IPS-15b (cell line): ENCODE data around the gene BMPR1A.
"Not testable (repeated sequence)": the region's sequence is repeated elsewhere in the genome, so short reads cannot be mapped to it uniquely, and the experiment has no call there.

Source experiments
- H3K27me3 ChIP-seq: one replicate; pipeline ENCODE4 v1.6.1; 2013; ENCODE audit warnings: low read length; ENCODE audit not compliant: control insufficient read depth, insufficient read depth
- H3K36me3 ChIP-seq: one replicate; pipeline ENCODE4 v1.6.1; 2013; ENCODE audit warnings: low read length; ENCODE audit not compliant: control insufficient read depth, insufficient read depth
- H3K4me1 ChIP-seq: one replicate; pipeline ENCODE4 v1.6.1; 2013; ENCODE audit warnings: mild to moderate bottlenecking, low read length; ENCODE audit not compliant: control insufficient read depth, insufficient read depth
- H3K4me3 ChIP-seq: one replicate; pipeline ENCODE4 v1.5.1; 2013; ENCODE audit warnings: low read depth, low read length
- H3K9ac ChIP-seq: one replicate; pipeline ENCODE4 v1.6.1; 2013; ENCODE audit warnings: low read depth, mild to moderate bottlenecking, low read length
- H3K9me3 ChIP-seq: one replicate; pipeline ENCODE4 v1.6.1; 2013; ENCODE audit warnings: mild to moderate bottlenecking, low read length; ENCODE audit not compliant: control insufficient read depth, insufficient read depth

BMPR1A gene

DNA sequence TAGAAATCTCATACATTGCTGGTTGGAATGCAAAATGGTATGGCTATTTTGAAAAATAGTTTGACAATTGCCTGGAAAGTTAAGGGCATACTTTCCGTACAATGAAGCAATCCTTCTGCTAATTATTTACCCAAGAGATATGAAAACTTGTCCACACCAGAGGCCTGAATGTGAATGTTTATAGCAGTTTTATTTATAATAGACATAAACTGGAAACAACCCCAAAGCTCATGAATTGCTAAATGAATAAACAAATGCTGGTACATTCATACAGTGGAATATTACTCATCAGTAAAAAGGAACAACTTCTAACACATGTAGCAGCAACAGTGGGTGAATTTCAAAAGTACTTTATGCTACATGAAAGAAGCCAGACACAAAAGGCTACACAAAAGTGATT lies 158.3 kb downstream of the BMPR1A start:
- no peaks in the 10 kb centered on the region for H3K4me1 ChIP-seq
- H3K9me3 ChIP-seq = no peaks in the 10 kb centered on the region
- no peak overlapping the region for H3K4me3 ChIP-seq
- H3K27me3 ChIP-seq = no peaks in the 10 kb centered on the region
- H3K9ac ChIP-seq = no peak overlapping the region
- H3K36me3 ChIP-seq = peaks cover 27% of the 10 kb centered on the region

- no peaks in the 10 kb centered on the region for H3K9me3 ChIP-seq
- H3K27me3 ChIP-seq = no peaks in the 10 kb centered on the region
- no peaks in the 10 kb centered on the region for H3K4me1 ChIP-seq
- no peak overlapping the region for H3K4me3 ChIP-seq
- H3K9ac ChIP-seq = no peak overlapping the region
- H3K36me3 ChIP-seq = peaks cover 42% of the 10 kb centered on the region
Observed at GRCh38 chr10:86918022-86918471, 161.6 kb downstream of the BMPR1A start.

- no peaks in the 10 kb centered on the region for H3K9me3 ChIP-seq
- no peaks in the 10 kb centered on the region for H3K4me1 ChIP-seq
- H3K27me3 ChIP-seq = no peaks in the 10 kb centered on the region
- no peak overlapping the region for H3K9ac ChIP-seq
- no peak overlapping the region for H3K4me3 ChIP-seq
- peaks cover 28% of the 10 kb centered on the region for H3K36me3 ChIP-seq
Observed at GRCh38 chr10:86922553-86922961, 166.1 kb downstream of the BMPR1A start.

GRCh38 chr10:86929468-86930380 lies 173.3 kb downstream of the BMPR1A start:
- no peaks in the 10 kb centered on the region for H3K4me1 ChIP-seq
- H3K27me3 ChIP-seq = no peaks in the 10 kb centered on the region
- no peak overlapping the region for H3K9ac ChIP-seq
- H3K4me3 ChIP-seq = no peak overlapping the region
- no peaks in the 10 kb centered on the region for H3K9me3 ChIP-seq
- H3K36me3 ChIP-seq = peaks cover 15% of the 10 kb centered on the region

- H3K36me3 ChIP-seq = peaks cover 15% of the 10 kb centered on the region
Observed at GRCh38 chr10:86931872-86932271, 175.5 kb downstream of the BMPR1A start.

DNA sequence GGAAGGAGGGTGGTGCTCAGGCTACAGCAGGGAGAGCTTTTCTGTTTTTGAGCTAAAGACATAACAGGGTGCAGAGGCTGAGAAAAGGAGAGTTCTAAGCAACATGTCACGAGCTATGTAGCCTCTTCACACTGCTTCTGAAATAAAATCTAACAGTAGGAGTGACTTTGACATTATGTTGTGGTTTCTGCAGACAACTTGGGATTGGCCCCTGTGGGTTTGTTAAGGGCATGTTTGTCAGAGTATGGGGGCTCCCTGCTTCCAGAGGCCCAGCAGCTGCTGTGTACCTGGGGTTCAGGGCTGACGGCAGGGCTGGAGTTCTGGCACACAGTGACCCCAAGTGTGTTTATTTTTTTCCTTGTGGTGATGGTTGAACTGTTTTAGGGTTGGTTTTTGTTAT lies 176.3 kb downstream of the BMPR1A start:
- Histone ChIP-seq H3K4me1 (no peaks in the 10 kb centered on the region), H3K27me3 (no peaks in the 10 kb centered on the region), H3K36me3 (peaks cover 15% of the 10 kb centered on the region), H3K4me3 (no peak overlapping the region), H3K9me3 (no peaks in the 10 kb centered on the region), H3K9ac (no peak overlapping the region)

More at GRCh38 chr10:86931872-86932271, 175.5 kb downstream of the BMPR1A start:
- Histone ChIP-seq H3K9me3 (no peaks in the 10 kb centered on the region), H3K9ac (no peak overlapping the region), H3K4me3 (no peak overlapping the region), H3K27me3 (no peaks in the 10 kb centered on the region), H3K4me1 (no peaks in the 10 kb centered on the region)

- peaks cover 12% of the 10 kb centered on the region for H3K36me3 ChIP-seq
- H3K4me1 ChIP-seq, H3K4me3 ChIP-seq, H3K9ac ChIP-seq, H3K9me3 ChIP-seq, H3K27me3 ChIP-seq: not testable (repeated sequence)
Observed at GRCh38 chr10:86934162-86934711, 177.8 kb downstream of the BMPR1A start.

- no peaks in the 10 kb centered on the region for H3K36me3 ChIP-seq
- H3K9ac ChIP-seq = no peak overlapping the region
- H3K4me3 ChIP-seq = no peak overlapping the region
- no peaks in the 10 kb centered on the region for H3K9me3 ChIP-seq
- H3K27me3 ChIP-seq = no peaks in the 10 kb centered on the region
- H3K4me1 ChIP-seq = no peaks in the 10 kb centered on the region
Observed at GRCh38 chr10:86936661-86937501, 180.5 kb downstream of the BMPR1A start.

- Histone ChIP-seq H3K9me3 (no peaks in the 10 kb centered on the region), H3K4me3 (no peak overlapping the region), H3K27me3 (no peaks in the 10 kb centered on the region), H3K36me3 (no peaks in the 10 kb centered on the region), H3K4me1 (no peaks in the 10 kb centered on the region), H3K9ac (no peak overlapping the region)
Observed at GRCh38 chr10:86937502-86938154, 181.2 kb downstream of the BMPR1A start.

DNA sequence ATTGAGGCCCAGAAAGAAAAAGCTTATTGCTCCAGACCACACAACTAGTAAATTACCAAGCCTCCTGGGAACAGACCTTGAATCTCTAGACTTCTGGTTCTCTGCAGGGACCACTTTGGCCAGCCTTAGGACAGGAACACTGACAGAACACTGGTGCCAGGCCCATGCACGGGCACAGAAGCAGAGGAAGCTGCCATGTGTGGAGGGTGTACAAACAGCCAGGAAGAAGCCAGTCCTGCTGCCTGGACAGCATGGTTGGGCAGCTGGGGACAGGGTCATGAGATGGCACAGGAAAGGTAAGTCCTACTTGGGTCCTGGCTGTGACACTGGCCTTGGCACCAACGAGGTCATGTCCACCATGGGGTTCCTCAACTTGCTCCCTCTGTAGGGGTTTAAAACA lies 181.8 kb downstream of the BMPR1A start:
- H3K27me3 ChIP-seq = no peaks in the 10 kb centered on the region
- no peaks in the 10 kb centered on the region for H3K36me3 ChIP-seq
- H3K9me3 ChIP-seq = no peaks in the 10 kb centered on the region
- no peak overlapping the region for H3K4me3 ChIP-seq
- no peak overlapping the region for H3K9ac ChIP-seq
- H3K4me1 ChIP-seq = no peaks in the 10 kb centered on the region

GRCh38 chr10:86940076-86940475 lies 183.7 kb downstream of the BMPR1A start:
- H3K4me3 ChIP-seq, H3K4me1 ChIP-seq, H3K9me3 ChIP-seq, H3K27me3 ChIP-seq, H3K36me3 ChIP-seq, H3K9ac ChIP-seq: not testable (repeated sequence)
